Endothelial cell of umbilical vein (primary cell): ENCODE results near the gene PLXND1.

ENCODE experiments used
- EZH2 ChIP-seq: IDR thresholded peaks from 2 replicates; pipeline ENCODE4 v1.6.1; 2012; ENCODE audit warnings: borderline replicate concordance, low read depth, mild to moderate bottlenecking, moderate library complexity, low read length, inconsistent platforms; ENCODE audit not compliant: severe bottlenecking
- FOS ChIP-seq: IDR thresholded peaks from 2 replicates; pipeline ENCODE4 v1.6.1; 2011; ENCODE audit warnings: mild to moderate bottlenecking, low read length, moderate library complexity, borderline replicate concordance; ENCODE audit not compliant: insufficient read depth
- MYC ChIP-seq: IDR thresholded peaks from one replicate; pipeline ENCODE4 v1.6.1; 2011; ENCODE audit warnings: mild to moderate bottlenecking, low read depth, low read length
- POLR2A ChIP-seq: IDR thresholded peaks from 2 replicates; pipeline ENCODE4 v1.6.1; 2012; ENCODE audit warnings: low read depth, mild to moderate bottlenecking, control low read depth, low read length
- POLR2AphosphoS5 ChIP-seq: IDR thresholded peaks from 2 replicates; pipeline ENCODE4 v1.6.1; 2012; ENCODE audit warnings: low read depth, mild to moderate bottlenecking, control low read depth, low read length, moderate library complexity; ENCODE audit not compliant: insufficient read depth
- TF ChIP-seq, protein P1 (sequence below), 2 donors: IDR thresholded peaks; 1 replicate in 1 of 2; 2 replicates in 1 of 2; pipeline ENCODE4 v1.5.1; 2011; ENCODE audit warnings: low read length in 2 of 2, mild to moderate bottlenecking in 2 of 2, moderate library complexity in 2 of 2, control low read depth in 1 of 2, inconsistent platforms in 1 of 2, low read depth in 1 of 2; ENCODE audit not compliant: insufficient read depth in 1 of 2; ENCODE audit errors: extremely low read depth in 1 of 2

- TF ChIP-seq, protein P1, sequence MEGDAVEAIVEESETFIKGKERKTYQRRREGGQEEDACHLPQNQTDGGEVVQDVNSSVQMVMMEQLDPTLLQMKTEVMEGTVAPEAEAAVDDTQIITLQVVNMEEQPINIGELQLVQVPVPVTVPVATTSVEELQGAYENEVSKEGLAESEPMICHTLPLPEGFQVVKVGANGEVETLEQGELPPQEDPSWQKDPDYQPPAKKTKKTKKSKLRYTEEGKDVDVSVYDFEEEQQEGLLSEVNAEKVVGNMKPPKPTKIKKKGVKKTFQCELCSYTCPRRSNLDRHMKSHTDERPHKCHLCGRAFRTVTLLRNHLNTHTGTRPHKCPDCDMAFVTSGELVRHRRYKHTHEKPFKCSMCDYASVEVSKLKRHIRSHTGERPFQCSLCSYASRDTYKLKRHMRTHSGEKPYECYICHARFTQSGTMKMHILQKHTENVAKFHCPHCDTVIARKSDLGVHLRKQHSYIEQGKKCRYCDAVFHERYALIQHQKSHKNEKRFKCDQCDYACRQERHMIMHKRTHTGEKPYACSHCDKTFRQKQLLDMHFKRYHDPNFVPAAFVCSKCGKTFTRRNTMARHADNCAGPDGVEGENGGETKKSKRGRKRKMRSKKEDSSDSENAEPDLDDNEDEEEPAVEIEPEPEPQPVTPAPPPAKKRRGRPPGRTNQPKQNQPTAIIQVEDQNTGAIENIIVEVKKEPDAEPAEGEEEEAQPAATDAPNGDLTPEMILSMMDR (IDR thresholded peaks at IDR 0.05; ENCODE audit: extremely low read depth in 1 of 2, insufficient read depth in 1 of 2, low read depth in 1 of 2, low read length in 2 of 2), result no peak
- no peak for TF ChIP-seq POLR2A
- no peak for TF ChIP-seq EZH2
- TF ChIP-seq MYC, result no peak
- no peak for TF ChIP-seq POLR2AphosphoS5
- TF ChIP-seq FOS, result no peak
Observed at GRCh38 chr3:129512595-129512994, 93.9 kb downstream of the PLXND1 start.
